HEK293 (cell line): ENCODE measurements around the gene PKP2.
A peak's percentile ranks its signal among the peaks of the same experiment; 100 is the strongest.

Source experiments
- BCL11B ChIP-seq: fragments of 450-650 bp; formaldehyde crosslinking; IDR thresholded peaks from 2 replicates; pipeline ENCODE4 v1.5.1; 2016; ENCODE audit warnings: low read depth, missing biosample characterization, missing genetic modification characterization
- KLF16 ChIP-seq: fragments of 450-650 bp; formaldehyde crosslinking; IDR thresholded peaks from 2 replicates; pipeline ENCODE4 v1.5.1; 2017; ENCODE audit warnings: missing biosample characterization, missing genetic modification characterization
- OVOL3 ChIP-seq: fragments of 450-650 bp; formaldehyde crosslinking; IDR thresholded peaks from 2 replicates; pipeline ENCODE4 v1.5.1; 2016; ENCODE audit warnings: missing biosample characterization, missing genetic modification characterization
- PBX3 ChIP-seq: sonication (generic); formaldehyde crosslinking; IDR thresholded peaks from 2 replicates; pipeline ENCODE4 v1.8.1; 2022; ENCODE audit warnings: mild to moderate bottlenecking, moderate library complexity, missing genetic modification reagents
- SP3 ChIP-seq: fragments of 450-650 bp; formaldehyde crosslinking; IDR thresholded peaks from 2 replicates; pipeline ENCODE4 v1.5.1; 2016; ENCODE audit warnings: missing biosample characterization, missing genetic modification characterization
- TCF7L2 ChIP-seq: IDR thresholded peaks from 2 replicates; pipeline ENCODE4 v1.6.1; 2011; ENCODE audit warnings: low read depth, mild to moderate bottlenecking, inconsistent platforms, low read length, moderate library complexity, borderline replicate concordance
- TRIM28 ChIP-seq: IDR thresholded peaks from 2 replicates; pipeline ENCODE4 v1.6.1; 2011; ENCODE audit warnings: low read length, control low read depth, borderline replicate concordance
- YY1 ChIP-seq: fragments of 450-650 bp; formaldehyde crosslinking; IDR thresholded peaks from 2 replicates; pipeline ENCODE4 v1.5.1; 2018; ENCODE audit warnings: missing biosample characterization, missing genetic modification characterization
- ZBTB20 ChIP-seq: fragments of 450-650 bp; formaldehyde crosslinking; IDR thresholded peaks from 2 replicates; pipeline ENCODE4 v1.5.1; 2016; ENCODE audit warnings: missing biosample characterization, missing genetic modification characterization
- ZFP37 ChIP-seq: fragments of 450-650 bp; formaldehyde crosslinking; IDR thresholded peaks from 2 replicates; pipeline ENCODE4 v1.5.1; 2016; ENCODE audit warnings: missing biosample characterization, missing genetic modification characterization
- ZNF112 ChIP-seq: fragments of 450-650 bp; formaldehyde crosslinking; IDR thresholded peaks from 2 replicates; pipeline ENCODE4 v1.5.0; 2017; ENCODE audit warnings: missing biosample characterization, missing genetic modification characterization
- ZNF138 ChIP-seq: fragments of 450-650 bp; formaldehyde crosslinking; IDR thresholded peaks from 2 replicates; pipeline ENCODE4 v1.5.1; 2016; ENCODE audit warnings: missing biosample characterization, missing genetic modification characterization, borderline replicate concordance
- ZNF174 ChIP-seq: fragments of 450-650 bp; formaldehyde crosslinking; IDR thresholded peaks from 2 replicates; pipeline ENCODE4 v1.5.0; 2017; ENCODE audit warnings: missing biosample characterization, mild to moderate bottlenecking, missing genetic modification characterization
- ZNF202 ChIP-seq: fragments of 450-650 bp; formaldehyde crosslinking; IDR thresholded peaks from 2 replicates; pipeline ENCODE4 v1.5.1; 2016; ENCODE audit warnings: missing biosample characterization, missing genetic modification characterization, borderline replicate concordance
- ZNF211 ChIP-seq: fragments of 450-650 bp; formaldehyde crosslinking; IDR thresholded peaks from 2 replicates; pipeline ENCODE4 v1.5.1; 2016; ENCODE audit warnings: low read depth, missing biosample characterization, missing genetic modification characterization
- ZNF239 ChIP-seq: fragments of 450-650 bp; formaldehyde crosslinking; IDR thresholded peaks from 2 replicates; pipeline ENCODE4 v1.5.1; 2016; ENCODE audit warnings: missing biosample characterization, missing genetic modification characterization
- ZNF302 ChIP-seq: fragments of 450-650 bp; formaldehyde crosslinking; IDR thresholded peaks from 2 replicates; pipeline ENCODE4 v1.5.1; 2016; ENCODE audit warnings: missing biosample characterization, missing genetic modification characterization, low read depth
- ZNF324 ChIP-seq: fragments of 450-650 bp; formaldehyde crosslinking; IDR thresholded peaks from 2 replicates; pipeline ENCODE4 v1.5.1; 2016; ENCODE audit warnings: missing biosample characterization, missing genetic modification characterization
- ZNF350 ChIP-seq: fragments of 450-650 bp; formaldehyde crosslinking; IDR thresholded peaks from 2 replicates; pipeline ENCODE4 v1.5.0; 2017; ENCODE audit warnings: missing biosample characterization, mild to moderate bottlenecking, missing genetic modification characterization
- ZNF416 ChIP-seq: fragments of 450-650 bp; formaldehyde crosslinking; IDR thresholded peaks from 2 replicates; pipeline ENCODE4 v1.5.1; 2016; ENCODE audit warnings: missing biosample characterization, missing genetic modification characterization
- ZNF426 ChIP-seq: fragments of 450-650 bp; formaldehyde crosslinking; IDR thresholded peaks from 2 replicates; pipeline ENCODE4 v1.5.1; 2017; ENCODE audit warnings: missing biosample characterization, missing genetic modification characterization, mild to moderate bottlenecking, inconsistent platforms, moderate library complexity
- ZNF433 ChIP-seq: fragments of 450-650 bp; formaldehyde crosslinking; IDR thresholded peaks from 2 replicates; pipeline ENCODE4 v1.5.1; 2016; ENCODE audit warnings: missing biosample characterization, missing genetic modification characterization, low read depth
- ZNF449 ChIP-seq: fragments of 450-650 bp; formaldehyde crosslinking; IDR thresholded peaks from 2 replicates; pipeline ENCODE4 v1.5.1; 2017; ENCODE audit warnings: missing biosample characterization, mild to moderate bottlenecking, missing genetic modification characterization, moderate library complexity
- ZNF488 ChIP-seq: fragments of 450-650 bp; formaldehyde crosslinking; IDR thresholded peaks from 2 replicates; pipeline ENCODE4 v1.5.1; 2016; ENCODE audit warnings: missing biosample characterization, missing genetic modification characterization
- ZNF510 ChIP-seq: fragments of 450-650 bp; formaldehyde crosslinking; IDR thresholded peaks from 2 replicates; pipeline ENCODE4 v1.5.1; 2018; ENCODE audit warnings: mild to moderate bottlenecking, missing genetic modification characterization, missing biosample characterization; ENCODE audit not compliant: insufficient replicate concordance
- ZNF529 ChIP-seq: fragments of 450-650 bp; formaldehyde crosslinking; IDR thresholded peaks from 2 replicates; pipeline ENCODE4 v1.5.1; 2017; ENCODE audit warnings: missing genetic modification characterization, missing biosample characterization; ENCODE audit not compliant: insufficient replicate concordance
- ZNF580 ChIP-seq: fragments of 450-650 bp; formaldehyde crosslinking; IDR thresholded peaks from 2 replicates; pipeline ENCODE4 v1.5.1; 2016; ENCODE audit warnings: missing biosample characterization, missing genetic modification characterization
- ZNF585B ChIP-seq: fragments of 450-650 bp; formaldehyde crosslinking; IDR thresholded peaks from 2 replicates; pipeline ENCODE4 v1.5.1; 2016; ENCODE audit warnings: missing biosample characterization, missing genetic modification characterization
- ZNF596 ChIP-seq: fragments of 450-650 bp; IDR thresholded peaks from 2 replicates; pipeline ENCODE4 v1.5.0; 2018; ENCODE audit warnings: missing biosample characterization, mild to moderate bottlenecking, missing genetic modification characterization, moderate library complexity
- ZNF654 ChIP-seq: fragments of 450-650 bp; formaldehyde crosslinking; IDR thresholded peaks from 2 replicates; pipeline ENCODE4 v1.5.1; 2016; ENCODE audit warnings: low read depth, missing biosample characterization, missing genetic modification characterization
- ZNF660 ChIP-seq: fragments of 450-650 bp; IDR thresholded peaks from 2 replicates; pipeline ENCODE4 v1.5.1; 2018; ENCODE audit warnings: missing biosample characterization, mild to moderate bottlenecking, missing genetic modification characterization
- ZNF664 ChIP-seq: fragments of 450-650 bp; formaldehyde crosslinking; IDR thresholded peaks from 2 replicates; pipeline ENCODE4 v1.5.1; 2016; ENCODE audit warnings: missing biosample characterization, missing genetic modification characterization
- ZNF701 ChIP-seq: fragments of 450-650 bp; formaldehyde crosslinking; IDR thresholded peaks from 2 replicates; pipeline ENCODE4 v1.5.1; 2016; ENCODE audit warnings: missing biosample characterization, missing genetic modification characterization
- ZNF704 ChIP-seq: fragments of 450-650 bp; formaldehyde crosslinking; IDR thresholded peaks from 2 replicates; pipeline ENCODE4 v1.5.1; 2016; ENCODE audit warnings: missing biosample characterization, missing genetic modification characterization
- ZNF76 ChIP-seq: fragments of 450-650 bp; formaldehyde crosslinking; IDR thresholded peaks from 2 replicates; pipeline ENCODE4; 2016; ENCODE audit warnings: low read depth, missing biosample characterization, missing genetic modification characterization, borderline replicate concordance
- ZNF768 ChIP-seq: fragments of 450-650 bp; formaldehyde crosslinking; IDR thresholded peaks from 2 replicates; pipeline ENCODE4 v1.5.1; 2018; ENCODE audit warnings: missing biosample characterization, mild to moderate bottlenecking, missing genetic modification characterization
- ZNF791 ChIP-seq: fragments of 450-650 bp; formaldehyde crosslinking; IDR thresholded peaks from 2 replicates; pipeline ENCODE4 v1.5.1; 2016; ENCODE audit warnings: missing biosample characterization, missing genetic modification characterization
- ZNF830 ChIP-seq: fragments of 450-650 bp; IDR thresholded peaks from 2 replicates; pipeline ENCODE4 v1.5.0; 2018; ENCODE audit warnings: missing biosample characterization, missing genetic modification characterization, low read depth, mild to moderate bottlenecking, moderate library complexity

PKP2 gene

GRCh38 chr12:32755051-32755653 lies 141.4 kb downstream of the PKP2 start (continued):
- TF ChIP-seq ZNF701 (tag by site-specific recombination) (no peak), ZNF585B (no peak), ZNF302 (no peak), YY1 (tag by site-specific recombination) (no peak), TRIM28 (peak; percentile 68; the same call in 1 of the 2 replicates), ZNF324 (tag by site-specific recombination) (no peak), TCF7L2 (no peak), ZNF580 (tag by site-specific recombination) (peak; percentile 89), ZNF449 (tag by site-specific recombination) (peak; percentile 11; the same call in 1 of the 2 replicates), ZNF211 (tag by site-specific recombination) (no peak), ZNF660 (peak; percentile 91), ZNF830 (tag by site-specific recombination) (no peak), SP3 (tag by site-specific recombination) (no peak), BCL11B (peak; percentile 77; the same call in 1 of the 2 replicates), ZNF426 (tag by site-specific recombination) (no peak), ZNF416 (tag by site-specific recombination) (no peak), PBX3 (no peak), ZFP37 (no peak), ZNF664 (tag by site-specific recombination) (no peak), ZNF239 (tag by site-specific recombination) (no peak; the same call in 1 of the 2 replicates), ZNF596 (no peak), OVOL3 (tag by site-specific recombination) (no peak), ZNF768 (tag by site-specific recombination) (peak; percentile 3; the same call in 1 of the 2 replicates), ZNF138 (tag by site-specific recombination) (no peak), ZNF202 (no peak), ZNF433 (tag by site-specific recombination) (no peak), ZNF529 (tag by site-specific recombination) (no peak), ZNF174 (no peak), ZNF510 (tag by site-specific recombination) (no peak), ZNF488 (tag by site-specific recombination) (no peak), ZNF112 (tag by site-specific recombination) (no peak), ZBTB20 (tag by site-specific recombination) (peak; percentile 40), ZNF350 (tag by site-specific recombination) (no peak), KLF16 (tag by site-specific recombination) (no peak; the same call in 1 of the 2 replicates), ZNF791 (tag by site-specific recombination) (no peak), ZNF654 (tag by site-specific recombination) (peak; percentile 79), ZNF76 (tag by site-specific recombination) (no peak), ZNF704 (no peak)
